Hepatic stellate cell (primary cell): ENCODE measurements around the gene TRIM28.

Experiments
- DNase-seq: peaks from one replicate; pipeline ENCODE4 v3.0.0; 2011; ENCODE audit warnings: low spot score

TRIM28 gene

GRCh38 chr19:58549664-58550361 lies 5.9 kb downstream of the TRIM28 start:
- DNase-seq: no peak

GRCh38 chr19:58550362-58551122 lies 6.7 kb downstream of the TRIM28 start:
- DNase-seq: no peak

- DNase-seq: no peak
Observed at GRCh38 chr19:58551123-58551497, 7.2 kb downstream of the TRIM28 start.

- DNase-seq: no peak
Observed at GRCh38 chr19:58551577-58552471, 8.0 kb downstream of the TRIM28 start.

GRCh38 chr19:58552655-58553054 lies 8.8 kb downstream of the TRIM28 start:
- DNase-seq: no peak

GRCh38 chr19:58553799-58554493 lies 10.1 kb downstream of the TRIM28 start:
- no peak for DNase-seq

- DNase-seq: peak; percentile 99
Observed at GRCh38 chr19:58554494-58555368, 10.9 kb downstream of the TRIM28 start, which contains the start of gene CHMP2A. Gene CHMP2A, minus strand, starts transcription at chr19:58555105. Its CDS starts 893 bp downstream, at chr19:58554212.

GRCh38 chr19:58555369-58555885 lies 11.6 kb downstream of the TRIM28 start:
- DNase-seq: no peak

GRCh38 chr19:58555920-58556621 lies 12.2 kb downstream of the TRIM28 start:
- DNase-seq: no peak

GRCh38 chr19:58556622-58557220 lies 12.9 kb downstream of the TRIM28 start:
- no peak for DNase-seq

- no peak for DNase-seq
Observed at GRCh38 chr19:58557221-58558065, 13.6 kb downstream of the TRIM28 start.

- no peak for DNase-seq
Observed at GRCh38 chr19:58558066-58558622, 14.3 kb downstream of the TRIM28 start, which contains the start of gene UBE2M. Gene UBE2M, minus strand, starts transcription at chr19:58558611. Its CDS starts 230 bp downstream, at chr19:58558381.

GRCh38 chr19:58558623-58559274 lies 14.9 kb downstream of the TRIM28 start:
- peak; percentile 94 for DNase-seq

- peak; percentile 99 for DNase-seq
Observed at GRCh38 chr19:58559275-58560006, 15.6 kb downstream of the TRIM28 start.

GRCh38 chr19:58560007-58560887 lies 16.4 kb downstream of the TRIM28 start:
- no peak for DNase-seq

- no peak for DNase-seq
Observed at GRCh38 chr19:58560921-58561320, 17.1 kb downstream of the TRIM28 start.
